ENCODE results near the gene GTF2F2. TPM values are rescaled to one million over a fixed set of nuclear protein-coding genes. Genes with fewer than 3 reads are reported as not detected.

The GTF2F2 gene
- total and polyA plus RNA-seq, 3 donors from 2014 or later, result 19.0 to 29.9 (median 28.1) TPM

DNA sequence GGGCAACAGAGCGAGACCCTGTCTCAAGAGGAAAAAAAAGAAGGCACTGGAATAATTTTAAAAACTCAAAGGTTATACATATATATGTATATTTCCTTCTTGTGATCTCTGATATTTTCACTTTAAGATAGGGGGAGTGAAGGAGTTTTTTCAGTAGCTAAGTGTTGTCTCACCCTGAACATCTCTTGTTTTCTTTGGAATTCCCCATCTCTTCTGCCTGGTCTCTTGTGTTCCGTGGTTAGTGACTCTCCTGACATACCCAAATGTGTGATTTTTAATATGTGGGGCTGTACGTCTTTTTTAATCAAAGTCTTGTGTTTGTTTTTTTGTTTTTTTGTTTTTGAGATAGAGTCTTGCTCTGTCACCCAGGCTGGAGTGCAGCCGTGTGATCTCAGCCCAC, 95.9 kb downstream of the GTF2F2 start:
- no peaks in the 10 kb centered on the region for H3K36me3 ChIP-seq (ENCODE audit: low read depth, missing control alignments)
- no peaks in the 10 kb centered on the region for H3K4me1 ChIP-seq
- DNase-seq, result no peak
- no peaks in the 10 kb centered on the region for H3K9me3 ChIP-seq
- TF ChIP-seq POLR2A (IDR thresholded peaks at IDR 0.05), result no peak
- TF ChIP-seq, protein P1, sequence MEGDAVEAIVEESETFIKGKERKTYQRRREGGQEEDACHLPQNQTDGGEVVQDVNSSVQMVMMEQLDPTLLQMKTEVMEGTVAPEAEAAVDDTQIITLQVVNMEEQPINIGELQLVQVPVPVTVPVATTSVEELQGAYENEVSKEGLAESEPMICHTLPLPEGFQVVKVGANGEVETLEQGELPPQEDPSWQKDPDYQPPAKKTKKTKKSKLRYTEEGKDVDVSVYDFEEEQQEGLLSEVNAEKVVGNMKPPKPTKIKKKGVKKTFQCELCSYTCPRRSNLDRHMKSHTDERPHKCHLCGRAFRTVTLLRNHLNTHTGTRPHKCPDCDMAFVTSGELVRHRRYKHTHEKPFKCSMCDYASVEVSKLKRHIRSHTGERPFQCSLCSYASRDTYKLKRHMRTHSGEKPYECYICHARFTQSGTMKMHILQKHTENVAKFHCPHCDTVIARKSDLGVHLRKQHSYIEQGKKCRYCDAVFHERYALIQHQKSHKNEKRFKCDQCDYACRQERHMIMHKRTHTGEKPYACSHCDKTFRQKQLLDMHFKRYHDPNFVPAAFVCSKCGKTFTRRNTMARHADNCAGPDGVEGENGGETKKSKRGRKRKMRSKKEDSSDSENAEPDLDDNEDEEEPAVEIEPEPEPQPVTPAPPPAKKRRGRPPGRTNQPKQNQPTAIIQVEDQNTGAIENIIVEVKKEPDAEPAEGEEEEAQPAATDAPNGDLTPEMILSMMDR (IDR thresholded peaks at IDR 0.05), result no peak
- WGBS, 2 donors, result 73 to 78% methylated on average over 4 of the region's 4 CpGs
- no peak overlapping the region for H3K27ac ChIP-seq
- H3K27me3 ChIP-seq, result no peaks in the 10 kb centered on the region
- H3K4me3 ChIP-seq, result no peak overlapping the region
- intact Hi-C loops (cut with DNase I; ENCODE audit: low total_unique reads), result no loop called here

DNA sequence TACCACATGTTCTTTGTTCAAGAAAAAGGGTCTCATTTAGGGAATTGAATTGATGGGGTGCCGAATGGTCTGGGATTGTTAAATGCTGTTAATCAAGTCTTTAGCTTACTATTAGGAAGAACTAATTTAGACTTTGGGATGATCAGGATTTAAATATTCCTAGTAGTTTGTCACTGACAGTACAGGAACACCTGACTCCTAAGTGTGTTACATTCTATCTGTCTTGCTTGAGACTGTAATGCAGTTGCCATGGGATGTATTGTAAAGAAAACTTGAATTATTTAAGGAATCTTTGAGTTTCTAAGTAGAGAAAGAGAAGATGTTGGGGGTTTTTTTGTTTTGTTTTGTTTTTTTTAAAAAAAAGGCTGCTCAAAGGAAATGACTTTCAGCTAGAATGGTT, 98.4 kb downstream of the GTF2F2 start:
- DNase-seq, result no peak
- Histone ChIP-seq H3K27me3 (no peaks in the 10 kb centered on the region), H3K9me3 (no peaks in the 10 kb centered on the region), H3K27ac (no peak overlapping the region), H3K36me3 (ENCODE audit: low read depth, missing control alignments) (no peaks in the 10 kb centered on the region), H3K4me1 (no peaks in the 10 kb centered on the region), H3K4me3 (no peak overlapping the region)
- WGBS, 2 donors, result 83 to 88% methylated on average over 1 of the region's 1 CpG
- TF ChIP-seq POLR2A (IDR thresholded peaks at IDR 0.05), result no peak
- TF ChIP-seq, protein P1 (IDR thresholded peaks at IDR 0.05), result no peak
- intact Hi-C loops (cut with DNase I; ENCODE audit: low total_unique reads), result no loop called here

DNA sequence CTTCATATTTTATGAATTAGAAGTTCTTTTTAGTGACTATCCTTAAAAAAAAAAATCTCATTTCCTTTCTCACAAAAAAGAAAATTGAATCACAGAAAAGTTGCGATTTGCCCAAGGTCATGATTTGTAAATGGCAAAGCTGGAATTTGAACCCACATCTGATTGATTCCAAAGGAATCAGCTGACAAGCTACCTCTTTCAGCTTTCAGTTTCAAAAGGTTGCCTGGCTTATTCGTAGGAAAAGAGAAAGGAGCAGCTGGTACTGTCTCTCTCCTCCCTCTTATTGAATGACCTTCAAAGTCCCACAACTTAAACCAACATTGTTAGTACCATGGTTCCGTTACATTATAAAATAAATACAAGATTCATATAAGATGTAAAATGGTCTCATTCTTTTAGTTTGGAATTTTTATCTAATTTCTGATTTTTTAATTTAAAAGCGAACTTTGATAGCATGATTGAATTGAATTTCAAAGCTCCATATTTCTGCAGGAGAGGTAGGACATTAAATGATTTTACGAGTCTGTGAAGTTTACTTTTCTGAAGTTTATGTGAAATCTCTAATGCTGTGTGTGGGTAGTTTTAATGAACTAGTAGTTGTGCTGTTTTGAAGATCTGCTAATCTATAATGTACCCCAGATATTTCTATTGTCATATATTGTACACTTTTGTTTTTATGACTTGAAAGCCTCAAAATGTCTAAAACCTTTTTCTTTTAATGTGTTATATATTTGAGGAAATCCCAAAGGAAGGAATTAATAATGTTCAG, 99.0 kb downstream of the GTF2F2 start:
- H3K27ac ChIP-seq, result no peak overlapping the region
- TF ChIP-seq, protein P1 (IDR thresholded peaks at IDR 0.05), result no peak
- TF ChIP-seq POLR2A (IDR thresholded peaks at IDR 0.05), result no peak
- no peaks in the 10 kb centered on the region for H3K4me1 ChIP-seq
- intact Hi-C loops (cut with DNase I; ENCODE audit: low total_unique reads), result no loop called here
- no peak overlapping the region for H3K4me3 ChIP-seq
- no peaks in the 10 kb centered on the region for H3K36me3 ChIP-seq (ENCODE audit: low read depth, missing control alignments)
- WGBS, 2 donors, result 63 to 65% methylated on average over 5 of the region's 5 CpGs
- H3K9me3 ChIP-seq, result no peaks in the 10 kb centered on the region
- no peak for DNase-seq
- H3K27me3 ChIP-seq, result no peaks in the 10 kb centered on the region

DNA sequence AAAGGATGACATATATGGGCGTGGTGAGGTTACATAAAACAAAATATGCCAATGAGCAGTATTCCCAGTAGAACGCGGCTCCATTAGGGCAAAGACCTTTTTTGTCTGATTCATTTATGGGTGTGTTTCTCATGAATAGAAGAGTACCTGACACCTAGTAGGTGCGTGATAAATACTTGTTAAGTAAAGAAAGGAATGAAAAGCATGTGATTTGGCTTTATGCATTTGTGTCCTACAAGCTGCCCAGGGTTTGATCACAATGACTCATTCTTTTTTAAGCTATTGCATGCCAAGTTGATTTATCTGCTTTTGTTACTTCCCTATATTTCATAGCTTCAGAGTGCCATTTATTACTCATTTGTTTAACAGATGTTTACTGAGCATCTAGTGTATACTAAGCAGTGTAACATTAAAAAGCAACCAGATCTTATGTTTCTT, 99.6 kb downstream of the GTF2F2 start:
- no peak overlapping the region for H3K4me3 ChIP-seq
- no peaks in the 10 kb centered on the region for H3K36me3 ChIP-seq (ENCODE audit: low read depth, missing control alignments)
- TF ChIP-seq POLR2A (IDR thresholded peaks at IDR 0.05), result no peak
- TF ChIP-seq, protein P1 (IDR thresholded peaks at IDR 0.05), result no peak
- no peak overlapping the region for H3K27ac ChIP-seq
- WGBS, 2 donors, result 89 to 91% methylated on average over 4 of the region's 4 CpGs
- intact Hi-C loops (cut with DNase I; ENCODE audit: low total_unique reads), result no loop called here
- no peak for DNase-seq
- no peaks in the 10 kb centered on the region for H3K9me3 ChIP-seq
- H3K27me3 ChIP-seq, result no peaks in the 10 kb centered on the region
- H3K4me1 ChIP-seq, result no peaks in the 10 kb centered on the region

DNA sequence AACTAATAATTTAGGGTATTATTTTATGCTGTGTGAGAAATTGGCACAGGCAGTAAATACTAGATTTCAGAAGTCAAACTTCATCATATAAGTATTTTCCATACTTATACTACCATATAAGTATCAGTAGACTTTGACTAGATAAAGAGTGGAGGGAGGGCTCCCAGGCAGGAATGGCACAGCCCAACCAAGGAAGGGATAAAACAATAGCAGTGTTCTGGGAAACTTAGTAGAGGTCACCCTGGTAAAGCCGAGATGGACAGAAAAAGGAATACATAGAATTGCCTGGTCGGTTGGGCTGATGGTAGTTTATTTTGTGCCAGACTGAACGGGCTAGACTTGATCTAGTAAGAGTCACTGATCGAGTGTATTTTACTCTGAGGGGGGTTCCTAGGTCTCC, 100.1 kb downstream of the GTF2F2 start:
- DNase-seq, result no peak
- intact Hi-C loops (cut with DNase I; ENCODE audit: low total_unique reads), result no loop called here
- Histone ChIP-seq H3K27me3 (no peaks in the 10 kb centered on the region), H3K4me1 (no peaks in the 10 kb centered on the region), H3K4me3 (no peak overlapping the region), H3K27ac (no peak overlapping the region), H3K36me3 (ENCODE audit: low read depth, missing control alignments) (no peaks in the 10 kb centered on the region), H3K9me3 (no peaks in the 10 kb centered on the region)
- WGBS, 2 donors, result 92 to 94% methylated on average over 4 of the region's 4 CpGs
- TF ChIP-seq, protein P1 (IDR thresholded peaks at IDR 0.05), result no peak
- no peak for TF ChIP-seq POLR2A (IDR thresholded peaks at IDR 0.05)

Measured in testis (tissue), 3 donors.